Thyroid gland (tissue), 4 donors: ENCODE results near the gene OR1S1.

Experiments
- CTCF ChIP-seq, 6 experiments: fragments of 200-600 bp in 3 of 6; fragments of 450-650 bp in 3 of 6; sonication (generic) in 3 of 6; IDR thresholded peaks; one replicate each; pipeline ENCODE4 v1.5.1; 2016 to 2019; ENCODE audit warnings: antibody characterized with exemption in 6 of 6, mild to moderate bottlenecking in 2 of 6, inconsistent platforms in 1 of 6, moderate library complexity in 1 of 6
- POLR2A ChIP-seq, 2 donors: fragments of 450-650 bp; IDR thresholded peaks; one replicate each; pipeline ENCODE4 v1.6.1; 2017; ENCODE audit warnings: antibody characterized with exemption in 2 of 2, mild to moderate bottlenecking in 2 of 2, moderate library complexity in 1 of 2

- no peak for TF ChIP-seq CTCF (IDR thresholded peaks at IDR 0.05)
- no peak for TF ChIP-seq POLR2A (IDR thresholded peaks at IDR 0.05)
Measured at GRCh38 chr11:58164389-58164788, 48.1 kb upstream of the OR1S1 start.
